ENCODE results near the gene IARS1. TPM values are rescaled to one million over a fixed set of nuclear protein-coding genes. Genes with fewer than 3 reads are reported as not detected.

IARS1 gene
- 100 to 1,000 TPM in 2 of 3 donors, 10 to 100 TPM in 1; 56.5 to 111 (median 111) TPM for total RNA-seq

GRCh38 chr9:92293452-92294296, at the start of gene IARS1:
Gene IARS1, minus strand, starts transcription at chr9:92293697. Its CDS starts 4,278 bp downstream, at chr9:92289419.
- peaks cover 3 to 5% of the 10 kb centered on the region in 2 donors for H3K4me1 ChIP-seq
- intact Hi-C loops (cut with DNase I; ENCODE audit: low total_unique reads), result no loop called here
- peak in 1 of 3 donors; percentile 39 for TF ChIP-seq CTCF (IDR thresholded peaks at IDR 0.05)
- TF ChIP-seq POLR2A (IDR thresholded peaks at IDR 0.05), result no peak
- TF ChIP-seq POLR2AphosphoS5 (IDR thresholded peaks at IDR 0.05), result peak; percentile 85 to 88 (median 85)
- no peaks in the 10 kb centered on the region for H3K9me3 ChIP-seq
- peak within 1 kb of the TSS; percentile 56 to 77 for H3K27ac ChIP-seq
- H3K4me3 ChIP-seq, result peak within 1 kb of the TSS; percentile 59 to 74 (median 64)
- peaks cover 12% of the 10 kb centered on the region for H3K36me3 ChIP-seq
- no peaks in the 10 kb centered on the region for H3K27me3 ChIP-seq
- peak; percentile 99 to 100 for DNase-seq (ENCODE audit: low spot score in 2 of 2)

GRCh38 chr9:92342825-92343488, 49.5 kb upstream of the IARS1 start:
- intact Hi-C loops (cut with DNase I; ENCODE audit: low total_unique reads), result no loop called here
- Histone ChIP-seq H3K27ac (peak overlapping the region in 1 of 2 donors; percentile 3), H3K4me1 (no peaks in the 10 kb centered on the region), H3K9me3 (no peaks in the 10 kb centered on the region), H3K4me3 (no peak overlapping the region), H3K27me3 (no peaks in the 10 kb centered on the region), H3K36me3 (no peaks in the 10 kb centered on the region)
- no peak for DNase-seq (ENCODE audit: low spot score in 2 of 2)
- TF ChIP-seq POLR2A (IDR thresholded peaks at IDR 0.05) (no peak), POLR2AphosphoS5 (IDR thresholded peaks at IDR 0.05) (no peak), CTCF (IDR thresholded peaks at IDR 0.05) (peak in 1 of 3 donors; percentile 29)

- DNase-seq (ENCODE audit: low spot score in 2 of 2), result no peak
- no peaks in the 10 kb centered on the region for H3K4me1 ChIP-seq
- H3K36me3 ChIP-seq, result no peaks in the 10 kb centered on the region
- no peak overlapping the region for H3K4me3 ChIP-seq
- H3K9me3 ChIP-seq, result no peaks in the 10 kb centered on the region
- intact Hi-C loops (cut with DNase I; ENCODE audit: low total_unique reads), result no loop called here
- TF ChIP-seq CTCF (IDR thresholded peaks at IDR 0.05) (no peak), POLR2A (IDR thresholded peaks at IDR 0.05) (no peak), POLR2AphosphoS5 (IDR thresholded peaks at IDR 0.05) (no peak)
- no peaks in the 10 kb centered on the region for H3K27me3 ChIP-seq
- peak overlapping the region in 1 of 2 donors; percentile 25 for H3K27ac ChIP-seq
These were observed 48.1 kb upstream of the IARS1 start for GRCh38 chr9:92341578-92341977.

GRCh38 chr9:92333282-92333634, 39.8 kb upstream of the IARS1 start:
- DNase-seq (ENCODE audit: low spot score in 2 of 2), result no peak
- H3K36me3 ChIP-seq, result no peaks in the 10 kb centered on the region
- H3K27me3 ChIP-seq, result no peaks in the 10 kb centered on the region
- H3K4me1 ChIP-seq, result no peaks in the 10 kb centered on the region
- intact Hi-C loops (cut with DNase I; ENCODE audit: low total_unique reads), result no loop called here
- no peak for TF ChIP-seq POLR2AphosphoS5 (IDR thresholded peaks at IDR 0.05)
- TF ChIP-seq CTCF (IDR thresholded peaks at IDR 0.05), result no peak
- no peak for TF ChIP-seq POLR2A (IDR thresholded peaks at IDR 0.05)
- no peaks in the 10 kb centered on the region for H3K9me3 ChIP-seq
- no peak overlapping the region for H3K4me3 ChIP-seq
- H3K27ac ChIP-seq, result no peak overlapping the region

Data from breast epithelium (tissue), 4 donors.